ENCODE results near the gene GABBR2.

The GABBR2 gene

DNA sequence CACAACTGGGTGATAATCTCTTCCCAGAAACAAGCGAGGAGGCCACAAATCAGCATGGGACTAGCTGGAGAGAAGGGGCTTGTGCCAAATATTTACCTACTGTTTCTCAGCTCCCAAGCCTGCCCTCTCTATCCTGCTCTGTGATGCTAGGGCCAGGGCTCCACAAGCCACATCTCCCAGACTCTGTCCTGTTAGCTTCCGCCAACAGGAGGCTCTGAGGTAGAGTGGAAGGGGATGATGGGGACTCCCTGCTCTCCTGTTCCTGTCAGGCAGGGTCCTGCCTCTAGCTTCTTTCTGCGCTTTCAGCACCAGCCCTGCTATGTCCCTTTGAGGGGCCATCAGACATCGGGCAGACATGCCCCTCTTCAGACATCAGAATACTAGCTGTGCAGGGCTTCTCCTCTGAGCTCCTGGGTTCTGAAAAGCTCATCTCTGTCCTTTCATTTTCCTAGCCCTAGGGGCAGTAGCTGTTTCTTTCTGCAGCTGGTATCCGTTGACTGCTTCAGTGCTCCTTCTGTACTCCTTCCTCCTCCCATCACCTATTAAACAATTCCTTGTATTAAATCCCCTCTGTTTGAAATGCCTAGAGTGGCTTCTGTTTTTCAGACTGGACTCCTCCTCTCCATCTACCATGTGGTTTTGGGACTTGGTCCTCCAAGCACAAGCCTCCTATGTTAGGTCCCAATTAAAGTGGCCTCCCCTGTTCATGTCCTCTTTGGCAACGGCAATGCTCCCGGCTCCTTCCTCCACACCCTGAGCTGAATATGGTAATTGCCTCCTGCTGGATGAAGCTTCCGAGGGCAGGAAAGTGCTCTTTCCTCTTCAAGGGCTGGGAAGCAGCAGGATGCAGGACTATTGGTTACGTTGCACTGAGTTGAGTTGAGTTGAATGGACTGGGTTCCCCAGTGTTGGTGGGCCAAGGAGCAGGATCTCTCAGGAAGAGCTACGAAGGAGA is 292.2 kb downstream of the GABBR2 start:
- DNase-seq (ENCODE audit: low read depth): no peak
- no peak overlapping the region for H3K4me3 ChIP-seq (ENCODE audit: control insufficient read depth, low read depth, low read length)
- TF ChIP-seq, protein P1, sequence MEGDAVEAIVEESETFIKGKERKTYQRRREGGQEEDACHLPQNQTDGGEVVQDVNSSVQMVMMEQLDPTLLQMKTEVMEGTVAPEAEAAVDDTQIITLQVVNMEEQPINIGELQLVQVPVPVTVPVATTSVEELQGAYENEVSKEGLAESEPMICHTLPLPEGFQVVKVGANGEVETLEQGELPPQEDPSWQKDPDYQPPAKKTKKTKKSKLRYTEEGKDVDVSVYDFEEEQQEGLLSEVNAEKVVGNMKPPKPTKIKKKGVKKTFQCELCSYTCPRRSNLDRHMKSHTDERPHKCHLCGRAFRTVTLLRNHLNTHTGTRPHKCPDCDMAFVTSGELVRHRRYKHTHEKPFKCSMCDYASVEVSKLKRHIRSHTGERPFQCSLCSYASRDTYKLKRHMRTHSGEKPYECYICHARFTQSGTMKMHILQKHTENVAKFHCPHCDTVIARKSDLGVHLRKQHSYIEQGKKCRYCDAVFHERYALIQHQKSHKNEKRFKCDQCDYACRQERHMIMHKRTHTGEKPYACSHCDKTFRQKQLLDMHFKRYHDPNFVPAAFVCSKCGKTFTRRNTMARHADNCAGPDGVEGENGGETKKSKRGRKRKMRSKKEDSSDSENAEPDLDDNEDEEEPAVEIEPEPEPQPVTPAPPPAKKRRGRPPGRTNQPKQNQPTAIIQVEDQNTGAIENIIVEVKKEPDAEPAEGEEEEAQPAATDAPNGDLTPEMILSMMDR (conservative IDR thresholded peaks at IDR 0.05; ENCODE audit: control insufficient read depth, insufficient read depth, low read depth, low read length): no peak

DNA sequence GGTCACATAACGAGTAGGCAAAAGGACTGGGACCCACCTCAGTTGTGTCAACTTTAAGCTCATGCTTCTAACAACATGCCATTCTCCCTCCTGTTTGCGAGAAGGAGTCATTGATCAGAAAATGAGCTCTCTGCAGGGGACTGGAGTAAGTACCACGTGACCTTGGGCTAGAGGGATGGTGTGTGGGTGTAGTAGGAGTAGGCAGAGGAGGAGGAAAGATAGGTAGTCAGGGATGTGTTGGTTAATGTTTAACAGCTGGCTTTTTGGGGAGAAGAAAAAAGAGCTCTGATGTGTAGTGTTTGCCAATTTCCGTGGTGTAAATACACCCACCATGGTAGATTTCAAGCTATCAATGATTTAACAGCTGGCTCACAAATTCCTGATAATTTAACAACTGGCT is 293.0 kb downstream of the GABBR2 start:
- TF ChIP-seq, protein P1 (conservative IDR thresholded peaks at IDR 0.05; ENCODE audit: control insufficient read depth, insufficient read depth, low read depth, low read length): no peak
- no peak for DNase-seq (ENCODE audit: low read depth)
- H3K4me3 ChIP-seq (ENCODE audit: control insufficient read depth, low read depth, low read length): no peak overlapping the region

GRCh38 chr9:98413084-98413483 is 295.7 kb downstream of the GABBR2 start:
- TF ChIP-seq, protein P1 (conservative IDR thresholded peaks at IDR 0.05; ENCODE audit: control insufficient read depth, insufficient read depth, low read depth, low read length): no peak
- no peak for DNase-seq (ENCODE audit: low read depth)
- no peak overlapping the region for H3K4me3 ChIP-seq (ENCODE audit: control insufficient read depth, low read depth, low read length)

- no peak overlapping the region for H3K4me3 ChIP-seq (ENCODE audit: control insufficient read depth, low read depth, low read length)
- TF ChIP-seq, protein P1 (conservative IDR thresholded peaks at IDR 0.05; ENCODE audit: control insufficient read depth, insufficient read depth, low read depth, low read length): no peak
- DNase-seq (ENCODE audit: low read depth): no peak
Observed at GRCh38 chr9:98412101-98412842, 296.5 kb downstream of the GABBR2 start.

GRCh38 chr9:98410185-98410697 is 298.5 kb downstream of the GABBR2 start:
- TF ChIP-seq, protein P1 (conservative IDR thresholded peaks at IDR 0.05; ENCODE audit: control insufficient read depth, insufficient read depth, low read depth, low read length): peak; percentile 67
- peak; percentile 94 for DNase-seq (ENCODE audit: low read depth)

DNA sequence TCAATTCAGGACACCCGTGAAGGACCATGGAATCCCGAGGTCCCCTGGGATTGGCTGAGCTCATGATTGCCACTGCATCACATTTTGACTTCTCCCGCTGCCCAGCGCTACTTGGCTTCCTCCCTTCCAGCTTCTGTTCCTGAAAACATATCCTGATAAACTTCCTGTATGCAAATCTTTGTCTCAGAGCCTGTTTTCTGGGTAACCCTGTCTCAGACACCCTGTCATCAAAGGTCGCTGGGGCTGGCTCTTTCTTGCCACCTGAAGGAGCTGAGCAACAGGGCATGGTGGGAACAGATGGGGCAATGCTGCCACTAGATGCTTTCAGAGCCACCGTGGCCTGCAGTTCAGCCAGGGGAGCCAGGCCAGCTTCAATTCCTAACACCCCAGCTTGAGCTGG is 299.0 kb downstream of the GABBR2 start:
- TF ChIP-seq, protein P1 (conservative IDR thresholded peaks at IDR 0.05; ENCODE audit: control insufficient read depth, insufficient read depth, low read depth, low read length): no peak
- peak; percentile 16 for DNase-seq (ENCODE audit: low read depth)
- H3K4me3 ChIP-seq (ENCODE audit: control insufficient read depth, low read depth, low read length): no peak overlapping the region

More at GRCh38 chr9:98410185-98410697, 298.5 kb downstream of the GABBR2 start:
- H3K4me3 ChIP-seq (ENCODE audit: control insufficient read depth, low read depth, low read length): no peak overlapping the region

All from fibroblast of mammary gland (primary cell).